HepG2 (cell line): ENCODE data around the gene THADA. TPM values are rescaled to one million over a fixed set of nuclear protein-coding genes. Genes with fewer than 3 reads are reported as not detected.

Experiments
- ATF7 ChIP-seq, 2 experiments: fragments of 450-650 bp in 1 of 2; sonication (generic) in 1 of 2; formaldehyde crosslinking in 1 of 2; IDR thresholded peaks; 2 replicates each; pipeline versions ENCODE4 v1.4.0 to v1.6.1; 2016 to 2020; ENCODE audit warnings: antibody characterized with exemption in 1 of 2, mild to moderate bottlenecking in 1 of 2, missing genetic modification reagents in 1 of 2
- ATF7-NPFF ChIP-seq: sonication (generic); formaldehyde crosslinking; IDR thresholded peaks from 2 replicates; pipeline ENCODE4 v1.8.1; 2023; ENCODE audit warnings: mild to moderate bottlenecking, low read depth, missing genetic modification reagents, moderate library complexity
- DMAP1 ChIP-seq: IDR thresholded peaks from 2 replicates; pipeline ENCODE4 v1.6.1; 2016
- ERF ChIP-seq: IDR thresholded peaks from 2 replicates; pipeline ENCODE4 v1.6.1; 2018; ENCODE audit warnings: missing biosample characterization, missing genetic modification reagents
- FOXJ3 ChIP-seq: sonication (generic); formaldehyde crosslinking; IDR thresholded peaks from 2 replicates; pipeline ENCODE4 v1.4.0; 2020; ENCODE audit warnings: missing genetic modification reagents, mild to moderate bottlenecking, borderline replicate concordance
- HMG20B ChIP-seq: conservative IDR thresholded peaks from 2 replicates; pipeline ENCODE4 v1.6.1; 2016; ENCODE audit warnings: missing genetic modification reagents, missing compliant biosample characterization
- MAF1 ChIP-seq: sonication (generic); formaldehyde crosslinking; IDR thresholded peaks from 2 replicates; pipeline ENCODE4 v1.5.0; 2020; ENCODE audit warnings: missing genetic modification reagents, borderline replicate concordance
- RBM39 ChIP-seq: fragments of 200-400 bp; formaldehyde crosslinking; IDR thresholded peaks from one replicate; pipeline ENCODE4 v1.6.1; 2018; ENCODE audit warnings: antibody characterized with exemption, mild to moderate bottlenecking, low read depth, low read length; ENCODE audit not compliant: poor library complexity, severe bottlenecking
- SAFB2 ChIP-seq: sonication (generic); formaldehyde crosslinking; IDR thresholded peaks from 2 replicates; pipeline ENCODE4 v1.5.1; 2020; ENCODE audit warnings: missing genetic modification reagents, low read depth, mild to moderate bottlenecking, borderline replicate concordance
- SNAPC4 ChIP-seq: sonication (generic); formaldehyde crosslinking; IDR thresholded peaks from 2 replicates; pipeline ENCODE4 v1.4.0; 2020; ENCODE audit warnings: mild to moderate bottlenecking, missing genetic modification reagents
- SRSF9 ChIP-seq: fragments of 200-400 bp; formaldehyde crosslinking; IDR thresholded peaks from 2 replicates; pipeline ENCODE4 v1.6.1; 2018; ENCODE audit warnings: borderline replicate concordance, mild to moderate bottlenecking, low read depth, low read length; ENCODE audit not compliant: insufficient read depth, poor library complexity, severe bottlenecking
- TCF12 ChIP-seq, 2 experiments: fragments of 450-650 bp in 1 of 2; sonication (generic) in 1 of 2; formaldehyde crosslinking in 1 of 2; IDR thresholded peaks; 2 replicates each; pipeline versions ENCODE4 v1.6.1 to v1.8.0; 2017 to 2022; ENCODE audit warnings: antibody characterized with exemption in 1 of 2, mild to moderate bottlenecking in 1 of 2, missing genetic modification reagents in 1 of 2, moderate library complexity in 1 of 2
- TOE1 ChIP-seq: sonication (generic); formaldehyde crosslinking; IDR thresholded peaks from 2 replicates; pipeline ENCODE4 v1.4.0; 2020; ENCODE audit warnings: mild to moderate bottlenecking, missing genetic modification reagents
- ZBTB20 ChIP-seq: sonication (generic); formaldehyde crosslinking; IDR thresholded peaks from 2 replicates; pipeline ENCODE4 v1.8.1; 2023; ENCODE audit warnings: missing genetic modification reagents, low read depth, mild to moderate bottlenecking, borderline replicate concordance
- ZFAT ChIP-seq: sonication (generic); formaldehyde crosslinking; conservative IDR thresholded peaks from 2 replicates; pipeline ENCODE4 v1.8.1; 2023; ENCODE audit warnings: missing genetic modification reagents, inconsistent platforms
- ZGPAT ChIP-seq: IDR thresholded peaks from 2 replicates; pipeline ENCODE4 v1.6.1; 2016; ENCODE audit warnings: mild to moderate bottlenecking
- ZNF709 ChIP-seq: sonication (generic); formaldehyde crosslinking; IDR thresholded peaks from 2 replicates; pipeline ENCODE4 v1.5.0; 2020; ENCODE audit warnings: mild to moderate bottlenecking, missing genetic modification reagents
- ZNF720 ChIP-seq: sonication (generic); formaldehyde crosslinking; IDR thresholded peaks from 2 replicates; pipeline ENCODE4 v1.4.0; 2020; ENCODE audit warnings: missing genetic modification reagents
- ZNF737 ChIP-seq: sonication (generic); formaldehyde crosslinking; IDR thresholded peaks from 2 replicates; pipeline ENCODE4 v1.5.0; 2020; ENCODE audit warnings: missing genetic modification reagents, mild to moderate bottlenecking, borderline replicate concordance
- polyA plus RNA-seq, 8 experiments: library from polyadenylated mRNA; depleted of rRNA in 3 of 8; stranded (reverse) in 7 of 8; unstranded in 1 of 8; fragments of >200 nt; fragmentation: Illumina TruSeq in 4 of 8; extraction: Trizol in 4 of 8; gene quantifications; 2 replicates each; pipeline versions ENCODE4 v1.2.1 to v1.2.3, GENCODE V29; 2011 to 2016; ENCODE audit warnings: low read depth in 4 of 8, missing spikeins in 1 of 8, mixed read lengths in 1 of 8; ENCODE audit not compliant: insufficient read depth in 1 of 8
- total RNA-seq, 5 experiments: library from RNA; depleted of rRNA; stranded (reverse); fragments of >200 nt; fragmentation: Illumina TruSeq; extraction: Trizol; gene quantifications; 2 replicates each; pipeline ENCODE4 v1.2.3, GENCODE V29; 2016; ENCODE audit warnings: low read depth in 1 of 5
- TF ChIP-seq, protein P1 (sequence below): sonication (generic); formaldehyde crosslinking; IDR thresholded peaks from 2 replicates; pipeline ENCODE4 v1.8.0; 2022; ENCODE audit warnings: missing genetic modification reagents, mild to moderate bottlenecking, moderate library complexity, borderline replicate concordance

THADA gene
- total and polyA plus RNA-seq, 2 of the 13 experiments (the other 11 are each of a cell fraction or from before 2014, with no cell fraction given) = 12.7 to 21.7 TPM

DNA sequence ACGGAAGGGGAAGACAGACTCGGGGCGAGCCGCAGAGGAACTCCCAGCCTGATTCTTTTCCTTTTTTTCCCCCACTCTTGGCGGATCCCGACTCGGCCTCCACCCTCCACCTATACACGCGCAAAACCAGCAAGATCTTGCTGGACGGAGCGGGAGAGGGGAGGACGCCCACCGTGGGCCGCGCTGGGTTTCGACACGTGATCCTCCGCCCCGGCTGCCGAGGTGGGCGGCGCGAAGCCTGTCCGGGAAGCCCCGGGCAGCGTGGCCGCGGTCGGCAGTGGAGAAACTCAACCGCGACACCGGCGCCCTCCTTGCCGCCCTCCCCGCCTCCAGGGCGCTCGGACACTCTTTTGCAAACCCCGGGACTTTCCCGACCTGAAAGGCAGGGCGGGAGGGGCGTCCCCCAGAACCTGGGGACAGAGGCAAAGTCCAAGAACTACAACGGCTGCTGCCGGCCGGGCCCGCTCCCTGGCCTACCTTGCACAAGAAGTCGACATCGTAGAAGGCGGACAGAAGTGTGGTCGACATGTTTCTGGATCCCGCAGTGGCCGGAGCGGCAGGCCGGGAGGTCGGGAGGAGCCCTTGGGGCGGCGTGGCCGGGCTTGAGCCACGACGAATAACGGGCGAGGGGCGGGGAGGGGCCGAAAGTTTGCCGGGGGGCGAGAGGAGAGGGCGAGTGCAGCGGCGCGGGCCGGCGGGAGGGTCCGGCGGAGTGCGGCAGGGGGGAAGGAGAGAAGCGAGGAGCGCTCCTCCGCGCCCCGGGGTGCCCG, 369.9 kb downstream of the THADA start (continued):
- TF ChIP-seq ZFAT (CRISPR knock-in tag) (no peak), RBM39 (peak; percentile 84), ZBTB20 (CRISPR knock-in tag) (no peak; the same call in 1 of the 2 replicates), MAF1 (no peak), ATF7 (IDR thresholded peaks at IDR 0.05) (no peak), ATF7 (CRISPR knock-in tag; IDR thresholded peaks at IDR 0.05) (no peak), SRSF9 (no peak), ATF7-NPFF (no peak; the same call in 1 of the 2 replicates), SAFB2 (CRISPR knock-in tag) (no peak), TCF12 (IDR thresholded peaks at IDR 0.05) (no peak), TCF12 (CRISPR knock-in tag; IDR thresholded peaks at IDR 0.05) (peak; percentile 58), SNAPC4 (0 out of 2 replicates have a peak, but pooled peaks have one; percentile 23), FOXJ3 (0 out of 2 replicates have a peak, but pooled peaks have one; percentile 18), ZGPAT (no peak), ZNF720 (CRISPR knock-in tag) (peak; percentile 68; the same call in 1 of the 2 replicates), HMG20B (CRISPR knock-in tag) (no peak), ZNF709 (peak; percentile 66), DMAP1 (no peak), ZNF737 (CRISPR knock-in tag) (no peak), TOE1 (CRISPR knock-in tag) (no peak; the same call in 1 of the 2 replicates), ERF (CRISPR knock-in tag) (no peak; the same call in 1 of the 2 replicates)
- TF ChIP-seq, protein P1, sequence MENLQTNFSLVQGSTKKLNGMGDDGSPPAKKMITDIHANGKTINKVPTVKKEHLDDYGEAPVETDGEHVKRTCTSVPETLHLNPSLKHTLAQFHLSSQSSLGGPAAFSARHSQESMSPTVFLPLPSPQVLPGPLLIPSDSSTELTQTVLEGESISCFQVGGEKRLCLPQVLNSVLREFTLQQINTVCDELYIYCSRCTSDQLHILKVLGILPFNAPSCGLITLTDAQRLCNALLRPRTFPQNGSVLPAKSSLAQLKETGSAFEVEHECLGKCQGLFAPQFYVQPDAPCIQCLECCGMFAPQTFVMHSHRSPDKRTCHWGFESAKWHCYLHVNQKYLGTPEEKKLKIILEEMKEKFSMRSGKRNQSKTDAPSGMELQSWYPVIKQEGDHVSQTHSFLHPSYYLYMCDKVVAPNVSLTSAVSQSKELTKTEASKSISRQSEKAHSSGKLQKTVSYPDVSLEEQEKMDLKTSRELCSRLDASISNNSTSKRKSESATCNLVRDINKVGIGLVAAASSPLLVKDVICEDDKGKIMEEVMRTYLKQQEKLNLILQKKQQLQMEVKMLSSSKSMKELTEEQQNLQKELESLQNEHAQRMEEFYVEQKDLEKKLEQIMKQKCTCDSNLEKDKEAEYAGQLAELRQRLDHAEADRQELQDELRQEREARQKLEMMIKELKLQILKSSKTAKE (CRISPR knock-in tag) = peak; percentile 46
